GM19324 (cell line): ENCODE measurements around the gene DHDH.

Source experiments
- ATAC-seq: cut with Tn5 transposase; IDR thresholded peaks from one replicate; pipeline ENCODE4 v1.9.1; 2021; ENCODE audit warnings: mild to moderate bottlenecking, moderate library complexity; ENCODE audit not compliant: unreplicated experiment, low FRiP score

The DHDH gene

DNA sequence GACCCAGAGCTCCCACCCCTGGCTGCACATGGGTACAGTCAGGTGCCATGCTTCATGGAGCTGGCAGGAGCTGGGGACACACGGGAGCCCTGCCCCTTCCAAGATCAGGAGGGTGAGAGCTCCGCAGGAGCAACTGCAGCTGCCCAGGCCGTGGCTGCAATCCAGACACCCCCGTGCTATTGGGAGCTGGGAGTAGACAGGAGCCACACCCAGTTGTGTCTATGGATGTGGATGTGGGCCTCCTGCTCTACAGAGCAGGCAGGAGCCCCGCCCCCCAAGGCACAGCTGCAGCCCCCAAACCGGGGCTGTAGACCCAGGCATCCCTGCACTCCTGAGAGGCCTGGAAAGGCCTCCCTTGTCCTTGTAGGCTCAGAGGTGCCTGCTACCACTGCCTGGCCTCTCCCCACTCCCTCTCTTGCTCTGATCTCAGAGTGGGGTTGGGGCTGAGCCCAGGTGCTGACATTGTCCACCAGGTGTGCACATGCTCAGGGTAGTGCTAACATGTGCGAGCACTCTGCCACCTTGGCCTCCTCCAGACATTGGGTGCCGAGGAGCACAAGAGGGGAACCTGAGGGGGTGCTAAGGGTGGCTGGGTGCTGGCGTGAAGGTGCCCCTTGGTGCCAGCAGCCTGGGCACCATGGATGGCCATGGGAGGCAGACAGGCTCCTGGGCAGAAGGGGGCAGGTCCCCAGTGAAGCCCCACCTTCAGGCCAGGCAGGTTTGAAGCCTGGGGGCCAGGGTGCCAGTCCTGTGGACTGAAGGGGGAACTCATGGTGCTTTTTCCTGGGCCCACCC, 13.2 kb downstream of the DHDH start:
- no peak for ATAC-seq

DNA sequence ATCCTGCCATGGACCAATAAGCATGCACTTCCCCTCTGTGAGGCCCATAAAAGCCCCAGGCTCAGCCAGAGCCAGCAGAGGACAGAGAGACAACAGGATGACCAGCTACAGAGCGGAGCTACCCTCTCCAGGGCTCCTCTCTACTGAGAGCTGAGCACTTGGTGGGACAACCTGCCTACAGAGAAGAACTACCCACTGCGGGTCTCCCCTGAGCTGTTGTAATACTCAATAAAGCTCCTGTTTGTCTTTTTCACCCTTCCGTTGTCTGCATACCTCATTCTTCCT, 13.7 kb downstream of the DHDH start:
- no peak for ATAC-seq

DNA sequence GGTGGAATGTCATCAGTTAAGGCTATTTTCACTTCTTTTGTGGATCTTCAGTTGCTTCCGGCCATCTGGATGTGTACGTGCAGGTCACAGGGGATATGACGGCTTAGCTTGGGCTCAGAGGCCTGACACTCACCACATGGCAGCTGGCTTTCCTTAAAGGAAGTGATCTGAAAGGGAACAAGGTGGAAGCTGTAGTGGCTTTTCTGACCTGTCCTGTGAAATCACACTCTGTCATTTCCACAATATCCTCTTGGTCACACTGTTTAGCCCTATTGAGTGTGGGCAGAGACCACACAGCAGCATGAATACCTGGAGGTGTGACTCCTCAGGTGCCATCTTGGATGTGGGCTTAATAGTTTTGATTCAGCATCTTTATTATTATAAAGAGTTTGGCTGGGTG, 16.7 kb downstream of the DHDH start:
- no peak for ATAC-seq

DNA sequence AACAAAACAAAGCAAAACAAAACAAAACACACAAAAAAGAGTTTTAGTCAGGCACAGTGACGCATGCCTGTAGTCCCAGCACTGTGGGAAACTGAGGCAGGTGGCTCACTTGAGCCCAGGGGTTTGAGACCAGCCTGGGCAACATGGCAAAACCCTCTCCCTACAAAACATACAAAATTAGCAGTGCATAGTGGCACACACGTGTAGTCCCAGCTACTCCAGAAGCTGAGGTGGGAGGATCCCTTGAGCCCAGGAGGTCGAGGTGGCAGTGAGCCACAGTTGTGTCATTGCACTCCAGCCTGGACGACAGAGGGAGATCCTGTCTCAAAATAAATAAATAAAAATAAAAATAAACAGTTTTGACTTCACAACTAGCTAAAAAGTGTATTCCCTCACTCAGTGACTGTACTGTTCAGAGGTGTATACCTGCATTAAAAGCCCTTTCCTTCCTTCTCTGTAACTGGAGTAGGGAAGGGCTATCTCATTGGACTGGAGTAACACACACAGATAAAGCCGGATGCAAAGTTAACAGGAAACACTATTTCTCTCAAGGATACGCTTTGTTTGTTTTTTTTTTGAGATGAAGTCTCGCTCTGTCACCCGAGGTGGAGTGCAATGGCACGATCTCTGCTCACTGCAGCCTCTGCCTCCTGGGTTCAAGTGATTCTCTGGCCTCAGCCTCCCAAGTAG, 17.5 kb downstream of the DHDH start:
- ATAC-seq, result no peak

DNA sequence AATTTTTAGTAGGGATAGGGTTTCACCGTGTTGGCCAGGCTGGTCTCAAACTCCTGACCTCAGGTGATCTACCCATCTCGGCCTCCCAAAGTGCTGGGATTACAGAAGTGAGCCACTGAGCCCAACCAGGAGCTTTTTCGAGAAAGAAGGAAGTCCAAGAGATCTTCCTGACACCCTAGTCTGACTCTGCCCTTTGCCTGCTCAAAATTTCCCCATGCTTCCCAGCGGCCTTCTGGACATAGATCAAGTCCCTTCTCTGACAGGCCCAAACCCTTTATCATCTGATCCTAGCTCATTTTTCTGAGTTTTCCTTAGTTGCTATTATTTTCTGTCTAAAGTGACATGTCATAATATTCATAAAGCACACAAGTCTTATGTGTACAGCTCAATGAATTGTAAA, 19.6 kb downstream of the DHDH start:
- no peak for ATAC-seq

DNA sequence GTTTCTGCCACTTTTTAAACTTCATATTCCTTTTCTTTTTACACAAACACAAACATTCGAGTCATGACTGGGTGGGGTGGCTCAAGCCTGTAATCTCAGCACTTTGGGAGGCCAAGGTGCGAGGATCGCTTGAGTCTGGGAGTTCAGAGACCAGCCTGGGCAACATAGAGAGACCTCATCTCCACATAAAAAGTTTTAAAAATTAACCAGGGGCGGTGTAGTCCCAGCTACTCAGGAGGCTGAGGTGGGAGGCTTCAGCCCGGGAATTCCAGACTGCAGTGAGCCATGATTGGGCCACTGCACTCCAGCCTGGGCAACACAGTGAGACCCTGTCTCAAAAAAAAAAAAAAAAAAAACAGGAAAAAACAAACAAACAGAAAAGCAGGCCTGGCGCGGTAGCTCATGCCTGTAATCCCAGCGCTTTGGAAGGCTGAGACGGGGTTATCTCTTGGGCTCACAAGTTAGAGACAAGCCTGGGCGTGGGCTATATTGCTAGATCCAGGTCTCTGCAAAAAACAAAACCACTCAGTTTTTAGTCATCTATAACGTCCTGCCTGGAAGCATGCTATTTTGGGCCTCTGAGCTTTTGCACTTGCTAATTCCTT, 20.6 kb downstream of the DHDH start:
- ATAC-seq, result peak; percentile 3

DNA sequence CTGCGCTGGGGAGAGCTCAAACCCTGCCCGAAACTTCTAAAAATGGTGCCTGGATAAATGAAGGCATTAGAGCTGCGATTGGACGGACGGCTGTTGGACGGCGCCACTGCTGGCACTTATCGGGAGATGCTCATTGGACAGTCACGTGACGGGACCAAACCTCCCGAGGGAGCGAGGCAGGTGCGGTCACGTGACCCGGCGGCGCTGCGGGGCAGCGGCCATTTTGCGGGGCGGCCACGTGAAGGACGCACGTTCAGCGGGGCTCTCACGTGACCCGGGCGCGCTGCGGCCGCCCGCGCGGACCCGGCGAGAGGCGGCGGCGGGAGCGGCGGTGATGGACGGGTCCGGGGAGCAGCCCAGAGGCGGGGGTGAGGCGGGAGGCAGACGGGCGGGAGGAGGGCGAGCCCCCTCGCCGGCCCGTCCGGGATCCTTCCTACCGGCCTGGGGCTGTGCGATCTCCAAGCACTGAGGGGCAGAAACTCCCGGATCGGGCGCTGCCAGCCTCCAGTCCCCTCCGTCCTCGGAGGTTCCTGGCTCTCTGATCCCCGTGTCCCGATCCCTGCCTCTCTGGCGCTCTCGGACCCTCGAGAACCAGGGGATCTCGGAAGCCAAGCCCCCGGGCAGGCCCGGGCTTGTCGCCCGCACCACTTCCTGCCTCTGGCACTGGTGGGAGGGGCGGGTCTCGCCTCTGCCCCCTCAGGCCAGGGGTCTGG, 21.3 kb downstream of the DHDH start, which contains the start of gene BAX:
Gene BAX, plus strand, starts transcription at position 281 of the 713 bp plus-strand sequence. Its CDS starts 54 bp downstream, at position 335.
- ATAC-seq, result peak; percentile 93

DNA sequence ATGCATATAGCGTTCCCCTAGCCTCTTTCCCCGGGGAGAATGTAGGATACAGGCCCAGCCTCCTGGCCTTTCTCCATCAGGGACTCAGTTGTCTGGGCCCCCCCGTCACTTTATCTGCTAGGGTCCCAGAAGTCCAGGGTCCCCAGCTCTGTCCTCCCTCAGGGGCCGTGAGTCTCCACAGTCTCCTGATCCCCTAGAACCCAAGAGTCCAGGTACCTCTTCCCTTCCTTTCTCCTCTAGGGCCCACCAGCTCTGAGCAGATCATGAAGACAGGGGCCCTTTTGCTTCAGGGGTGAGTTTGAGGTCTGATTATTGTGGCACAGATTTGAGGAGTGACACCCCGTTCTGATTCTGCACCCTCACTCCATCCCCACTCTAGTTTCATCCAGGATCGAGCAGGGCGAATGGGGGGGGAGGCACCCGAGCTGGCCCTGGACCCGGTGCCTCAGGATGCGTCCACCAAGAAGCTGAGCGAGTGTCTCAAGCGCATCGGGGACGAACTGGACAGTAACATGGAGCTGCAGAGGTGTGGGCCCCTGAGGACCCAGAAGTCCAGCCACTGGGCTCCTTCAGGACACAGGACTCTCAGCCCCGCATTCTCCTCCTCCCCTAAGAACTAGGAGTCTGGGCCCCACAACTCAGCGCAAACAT, 21.9 kb downstream of the DHDH start:
- no peak for ATAC-seq

DNA sequence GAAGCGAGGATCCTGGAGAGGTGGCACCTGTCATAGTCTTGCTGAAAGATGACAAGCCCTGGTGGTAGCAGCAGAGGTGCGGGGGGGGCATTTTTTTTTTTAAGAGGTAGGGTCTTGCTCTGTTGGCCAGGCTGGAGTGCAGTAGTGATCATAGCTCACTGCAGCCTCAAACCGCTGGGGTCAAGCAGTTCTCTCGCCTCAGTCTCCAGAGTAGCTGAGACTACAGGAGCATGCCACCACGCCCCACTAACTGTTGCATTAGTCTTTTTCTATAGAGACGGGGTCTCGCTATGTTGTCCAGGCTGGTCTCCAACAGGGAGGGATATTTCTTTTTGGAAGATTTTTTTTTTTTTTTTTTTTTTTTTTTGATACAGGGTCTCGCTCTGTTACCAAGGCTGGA, 24.5 kb downstream of the DHDH start:
- ATAC-seq, result no peak

DNA sequence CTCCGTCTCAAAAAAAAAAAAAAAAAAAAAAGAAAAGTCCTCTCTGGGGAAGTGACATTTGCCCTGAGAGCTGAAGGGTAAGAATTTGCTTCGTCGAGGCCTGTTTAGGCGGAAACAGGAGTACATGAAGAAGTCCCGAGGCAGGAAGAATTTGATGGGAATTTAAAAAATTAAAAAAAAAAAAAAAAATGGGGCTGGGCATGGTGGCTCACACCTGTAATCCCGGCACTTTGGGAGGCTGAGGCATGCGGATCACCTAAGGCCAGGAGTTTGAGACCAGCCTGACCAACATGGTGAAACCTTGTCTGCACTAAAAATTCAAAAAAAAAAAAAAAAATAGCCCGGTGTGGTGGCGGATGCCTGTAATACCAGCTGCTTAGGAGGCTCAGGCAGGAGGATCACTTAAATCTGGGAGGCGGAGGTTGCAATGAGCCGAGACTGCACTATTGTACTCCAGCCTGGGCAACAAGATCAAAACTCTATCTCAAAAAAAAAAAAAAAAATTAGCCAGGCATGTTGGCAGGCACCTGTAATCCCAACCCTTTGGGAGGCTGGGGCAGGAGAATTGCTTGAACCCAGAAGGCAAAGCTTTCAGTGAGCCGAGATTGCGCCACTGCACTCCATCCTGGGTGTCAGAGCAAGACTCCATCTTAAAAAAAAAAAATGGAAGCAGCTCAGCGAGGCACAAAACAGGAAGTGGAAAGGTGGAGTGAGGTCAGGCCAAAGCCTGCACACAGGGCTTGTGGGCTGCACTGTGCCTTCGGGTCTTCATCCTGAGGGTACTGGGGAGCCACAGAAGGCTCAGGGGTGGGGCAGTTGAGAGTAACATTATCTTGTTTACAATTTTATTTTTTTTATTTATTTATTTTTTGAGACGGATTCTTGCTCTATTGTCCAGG, 26.1 kb downstream of the DHDH start:
- no peak for ATAC-seq

DNA sequence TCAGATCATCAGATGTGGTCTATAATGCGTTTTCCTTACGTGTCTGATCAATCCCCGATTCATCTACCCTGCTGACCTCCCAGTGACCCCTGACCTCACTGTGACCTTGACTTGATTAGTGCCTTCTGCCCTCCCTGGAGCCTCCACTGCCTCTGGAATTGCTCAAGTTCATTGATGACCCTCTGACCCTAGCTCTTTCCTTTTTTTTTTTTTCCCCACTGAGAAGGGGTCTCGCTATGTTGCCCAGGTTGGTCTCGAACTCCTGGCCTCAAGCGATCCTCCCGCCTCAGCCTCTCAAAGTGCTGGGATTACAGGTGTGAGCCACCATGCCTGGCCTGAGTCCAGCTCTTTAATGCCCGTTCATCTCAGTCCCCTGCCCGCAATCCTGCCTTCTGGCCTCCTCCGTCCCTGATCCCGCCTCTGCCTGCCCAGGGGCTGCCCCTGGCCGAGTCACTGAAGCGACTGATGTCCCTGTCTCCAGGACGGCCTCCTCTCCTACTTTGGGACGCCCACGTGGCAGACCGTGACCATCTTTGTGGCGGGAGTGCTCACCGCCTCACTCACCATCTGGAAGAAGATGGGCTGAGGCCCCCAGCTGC, 27.7 kb downstream of the DHDH start:
- ATAC-seq, result no peak

DNA sequence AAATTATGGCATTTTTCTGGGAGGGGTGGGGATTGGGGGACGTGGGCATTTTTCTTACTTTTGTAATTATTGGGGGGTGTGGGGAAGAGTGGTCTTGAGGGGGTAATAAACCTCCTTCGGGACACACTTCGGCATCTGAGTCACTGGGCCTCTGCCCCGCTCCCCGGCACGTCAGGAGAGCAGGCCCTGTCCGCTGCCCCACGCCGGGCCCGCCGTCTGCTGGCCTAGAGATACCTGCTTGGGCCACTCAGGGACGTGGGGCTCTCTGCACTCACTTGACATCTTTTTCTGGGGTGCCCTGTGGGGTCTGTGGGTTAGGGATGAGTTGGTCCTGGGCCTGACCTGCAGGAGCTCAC, 28.2 kb downstream of the DHDH start:
- no peak for ATAC-seq

DNA sequence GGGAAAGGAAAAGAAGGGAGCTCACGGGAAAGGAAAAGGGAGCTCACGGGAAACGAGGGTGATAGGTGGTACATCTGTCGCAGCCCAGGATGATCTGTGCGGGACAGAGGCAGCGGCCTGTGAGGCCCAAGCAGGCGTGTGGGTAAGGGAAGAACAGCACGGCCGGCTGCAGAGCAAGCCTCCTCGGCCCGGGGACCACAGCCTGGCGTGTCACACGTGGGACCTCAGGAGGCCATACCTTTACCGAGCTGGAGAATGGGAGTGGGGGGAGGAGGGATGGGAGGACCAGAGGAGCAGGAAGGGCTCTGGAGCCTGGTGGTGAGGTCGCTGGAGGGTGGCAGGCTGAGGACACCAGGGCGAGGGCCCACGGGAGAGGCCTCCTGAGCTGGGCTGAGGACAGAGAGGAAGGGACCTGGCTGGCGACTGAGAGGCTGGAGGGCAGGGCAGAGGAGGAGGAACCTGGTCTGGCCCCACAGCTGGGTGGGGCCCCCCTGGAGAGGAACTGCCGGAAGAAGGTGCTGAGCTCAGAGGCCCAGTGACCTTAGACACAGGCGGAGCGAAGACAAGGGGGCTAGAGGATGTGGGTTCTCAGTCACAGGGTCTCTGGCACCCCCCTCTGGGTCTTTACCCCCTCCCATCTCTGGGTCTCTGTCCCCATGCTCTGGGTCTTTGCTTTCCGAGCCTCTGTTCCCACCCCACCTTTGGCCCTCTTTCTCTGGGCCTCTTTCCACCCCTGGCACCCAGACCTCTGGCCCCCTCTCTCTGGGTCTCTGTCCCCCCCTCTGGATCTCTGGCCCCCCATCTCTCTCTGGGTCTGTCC, 28.7 kb downstream of the DHDH start:
- ATAC-seq, result peak; percentile 25

DNA sequence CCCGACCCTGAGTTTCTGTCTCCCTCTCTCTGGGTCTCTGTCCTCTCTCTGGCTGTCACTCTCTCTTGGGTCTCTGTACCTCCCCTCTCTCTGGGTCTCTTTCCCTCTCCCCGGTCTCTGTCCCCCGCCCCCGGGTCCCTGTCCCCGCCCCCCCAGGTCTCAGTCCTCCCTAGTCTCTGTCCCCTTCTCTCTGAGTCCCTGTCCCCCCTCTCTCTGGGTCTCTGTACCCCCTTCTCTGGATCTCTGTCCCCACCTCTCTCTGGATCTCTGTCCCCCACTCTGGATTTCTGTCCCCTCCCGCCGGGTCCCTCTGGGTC, 29.3 kb downstream of the DHDH start:
- no peak for ATAC-seq

DNA sequence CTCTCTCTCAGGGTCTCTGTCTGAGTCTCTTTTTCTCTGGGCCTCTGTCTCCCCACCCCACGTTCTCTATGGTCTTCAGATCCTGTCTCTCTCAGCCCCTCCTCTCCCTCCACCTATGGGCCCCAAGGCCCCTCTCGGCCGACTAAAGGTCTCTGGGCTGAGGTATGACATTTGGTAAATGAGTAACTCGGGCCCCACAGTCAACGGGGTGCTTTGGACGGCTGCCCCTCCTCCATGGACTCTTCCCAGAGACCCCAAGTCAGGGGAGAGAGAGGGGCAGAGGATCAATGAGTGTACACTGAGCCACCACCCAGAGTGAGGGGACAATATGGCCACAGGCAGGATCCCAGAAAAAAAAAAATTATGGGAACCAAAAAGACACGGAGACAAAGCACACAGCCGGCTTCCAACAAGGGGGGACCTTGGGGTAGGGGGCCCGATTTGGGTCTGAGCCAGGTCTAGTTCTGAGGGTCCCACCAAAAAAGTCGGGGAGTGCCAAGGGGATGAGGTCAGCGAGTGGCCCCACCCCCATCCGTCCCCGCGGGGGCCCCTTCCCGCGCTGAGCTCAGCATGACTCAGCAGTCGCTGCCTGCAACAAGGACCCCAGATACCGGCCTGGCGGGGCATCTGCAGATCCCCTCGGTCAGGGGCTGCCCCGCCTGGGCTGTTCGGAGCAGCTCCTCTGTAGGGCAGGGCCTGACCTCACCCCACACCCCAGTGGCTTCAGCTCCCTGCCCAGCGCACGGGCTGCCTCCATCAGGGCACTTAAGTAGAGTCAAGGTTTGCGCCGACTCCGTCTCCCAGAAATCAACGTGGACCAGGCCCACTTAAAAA, 30.1 kb downstream of the DHDH start:
- ATAC-seq, result no peak

DNA sequence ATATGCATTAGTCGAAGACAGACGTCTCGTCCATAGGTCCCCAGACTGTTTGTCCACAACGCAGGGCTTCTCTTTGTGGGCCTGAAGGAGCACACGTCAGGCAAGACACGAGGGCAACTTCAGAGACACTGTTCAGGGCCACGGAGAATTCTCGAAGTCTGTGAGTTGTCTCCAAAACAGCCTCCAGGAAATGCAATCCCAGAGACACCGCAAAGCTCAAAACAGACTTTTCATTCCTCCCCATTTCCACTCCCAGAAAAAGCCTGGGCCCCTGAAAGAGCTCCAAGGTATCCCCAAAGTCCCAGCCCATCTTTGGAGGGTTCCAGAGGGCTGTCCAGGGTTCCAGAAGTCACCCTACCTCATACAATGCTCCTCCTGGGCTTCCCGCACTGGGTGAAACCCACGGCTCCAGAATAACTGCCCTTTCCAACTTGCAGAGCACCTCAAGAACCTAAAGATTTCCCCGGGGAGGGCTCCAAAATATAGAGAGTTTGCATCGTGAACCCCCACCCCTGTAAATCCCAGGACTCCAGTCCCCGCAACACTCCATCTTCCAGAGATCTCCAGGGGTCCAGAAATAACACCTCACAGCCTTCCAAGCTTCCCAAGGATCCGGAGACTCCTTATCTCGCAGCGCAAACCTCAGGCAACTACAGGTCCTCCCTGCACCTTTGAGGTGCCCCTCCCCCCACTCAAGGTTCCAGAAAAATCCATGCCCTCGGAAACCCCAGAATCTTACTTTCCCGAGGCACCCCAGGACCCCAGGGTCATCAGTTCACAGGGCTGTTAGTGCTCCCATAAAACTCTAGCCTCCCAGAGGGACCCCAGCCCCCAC, 30.9 kb downstream of the DHDH start:
- ATAC-seq, result no peak
